Activated CD8-positive, alpha-beta memory T cell treated with anti-CD3 and anti-CD28 coated beads, Interleukin-2, amount 50 U/mL, for 4 hours (primary cell): Measurements from ENCODE around the gene TECRL.

ENCODE experiments used
- DNase-seq: peaks from one replicate; pipeline ENCODE4 v3.0.0-alpha.2; 2020

Gene TECRL

DNA sequence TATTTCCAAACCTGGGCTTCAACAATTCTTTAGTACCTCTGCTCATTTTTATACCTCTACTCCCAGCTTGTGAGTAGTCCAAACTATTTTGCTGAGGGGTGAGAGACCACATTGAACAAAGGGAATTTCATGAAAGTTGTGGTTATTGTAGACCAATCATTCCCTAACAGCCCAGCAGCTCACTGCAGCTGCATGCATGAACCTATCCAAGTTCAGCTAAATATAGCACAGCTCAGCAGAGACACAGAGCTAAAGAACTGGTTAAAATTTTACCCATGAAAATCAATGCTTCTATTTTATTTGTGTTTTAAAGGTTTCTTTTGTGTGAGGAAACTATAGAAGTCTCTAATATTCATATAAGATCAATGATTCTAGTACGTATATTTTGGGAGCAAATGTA, 82.7 kb downstream of the TECRL start:
- no peak for DNase-seq

- DNase-seq: no peak
These were observed 103.0 kb downstream of the TECRL start for GRCh38 chr4:64306255-64306565.

DNA sequence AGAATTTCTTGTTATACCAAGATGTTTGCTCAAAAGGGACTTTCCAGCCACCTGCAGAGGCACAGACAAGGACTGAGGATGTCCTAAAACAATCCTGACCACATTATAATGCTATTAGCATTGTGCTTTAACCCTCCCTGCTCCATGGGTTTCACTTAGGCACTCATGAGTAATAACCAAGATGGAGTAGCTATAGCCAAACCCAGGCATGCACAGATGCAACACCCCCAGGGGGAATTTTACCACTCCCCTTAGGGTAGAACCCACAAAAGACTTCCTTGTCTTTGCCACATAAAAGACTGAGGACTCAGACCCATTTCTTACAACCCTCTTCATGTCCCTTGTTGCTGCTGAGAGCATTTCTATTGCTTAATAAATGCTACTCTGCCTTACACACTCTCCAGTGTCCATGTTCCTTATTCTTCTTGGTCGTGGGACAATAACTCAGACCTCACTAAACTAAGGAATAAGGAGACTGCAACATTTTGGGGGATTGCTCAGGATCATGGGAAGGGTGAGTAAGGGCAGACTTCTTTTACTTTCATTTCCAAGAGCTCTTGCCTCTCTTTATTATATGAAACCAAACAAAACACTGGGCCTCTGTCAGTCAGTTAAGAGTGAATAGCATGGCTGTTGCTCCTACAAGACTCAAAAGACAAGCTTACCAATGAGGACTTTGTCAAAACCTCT, 103.5 kb downstream of the TECRL start:
- DNase-seq: no peak

DNA sequence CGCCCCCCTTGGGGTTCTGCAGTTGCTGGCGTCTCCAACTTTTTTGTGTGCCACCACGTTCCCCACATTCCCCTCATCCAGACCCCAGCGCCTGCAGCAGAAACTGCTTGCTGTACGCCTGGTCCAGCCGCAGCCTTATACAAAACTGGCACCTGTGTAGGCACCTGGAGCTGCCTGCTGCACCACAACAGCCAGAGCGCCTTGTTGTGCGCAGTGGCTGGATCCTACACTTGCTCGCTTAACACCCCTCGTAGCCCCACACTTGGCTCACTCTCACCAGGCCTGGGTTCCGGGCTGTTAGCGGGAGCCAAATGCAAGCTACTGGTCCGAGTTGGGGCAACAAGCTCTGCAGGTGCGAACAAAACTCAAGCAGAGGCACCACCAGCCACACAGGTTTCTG, 136.8 kb downstream of the TECRL start:
- DNase-seq: no peak

- no peak for DNase-seq
These were observed 137.6 kb downstream of the TECRL start for GRCh38 chr4:64271601-64272081.

- DNase-seq: no peak
These were observed 142.6 kb downstream of the TECRL start for GRCh38 chr4:64266669-64267068.

DNA sequence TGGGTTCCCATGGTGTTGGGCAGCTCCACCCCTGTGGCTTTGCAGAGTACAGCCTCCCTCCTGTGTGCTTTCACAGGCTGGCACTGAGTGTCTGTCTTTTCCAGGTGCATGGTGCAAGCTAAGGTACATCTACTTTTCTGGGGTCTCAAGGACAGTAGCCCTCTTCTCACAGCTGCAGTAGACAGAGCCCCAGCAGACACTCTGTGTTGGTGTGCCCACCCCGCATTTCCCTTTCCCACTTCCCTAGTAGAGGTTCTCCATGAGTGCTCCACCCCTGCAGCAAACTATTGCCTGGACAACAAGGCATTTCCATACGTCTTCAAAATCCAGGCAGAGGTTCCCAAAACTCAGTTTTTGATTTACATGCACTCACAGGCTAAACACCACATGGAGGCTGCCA, 143.0 kb downstream of the TECRL start:
- no peak for DNase-seq

DNA sequence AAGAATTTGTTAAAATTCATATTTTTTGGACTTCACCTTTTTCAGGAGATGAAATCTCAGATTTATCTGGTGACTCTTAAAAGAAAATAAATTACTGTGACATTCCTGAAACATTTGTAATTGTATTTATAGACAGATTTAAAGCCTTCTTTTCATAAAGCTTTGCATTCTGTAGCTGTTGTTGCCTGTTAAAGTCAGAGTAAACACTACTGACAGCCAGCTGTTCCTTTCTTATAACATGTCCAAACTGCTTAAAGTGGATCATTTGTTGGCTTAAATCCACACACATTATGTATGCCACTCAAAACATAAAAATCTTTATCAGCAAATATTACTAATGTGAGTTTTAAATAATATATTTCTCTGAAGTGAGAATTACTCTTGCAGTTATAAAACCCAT, 157.5 kb downstream of the TECRL start:
- no peak for DNase-seq

DNA sequence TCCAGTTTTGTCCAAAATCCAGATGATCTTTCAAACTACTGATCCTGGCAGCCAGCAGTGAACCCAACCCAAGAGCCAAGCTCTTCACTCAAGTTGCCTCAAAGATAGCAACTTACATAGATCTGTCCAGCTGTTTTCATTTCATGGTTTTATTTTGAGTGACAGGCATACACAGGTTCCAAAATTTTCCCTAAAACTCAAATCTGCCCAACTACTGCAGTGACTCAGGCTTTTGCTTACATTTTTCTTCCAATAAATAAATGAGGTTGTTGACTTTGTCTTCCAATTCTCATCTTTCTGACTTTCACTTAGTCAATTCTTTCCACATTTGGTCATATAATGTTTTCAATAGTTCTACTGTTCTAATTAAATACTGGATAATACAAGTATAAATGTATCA, 158.8 kb downstream of the TECRL start:
- DNase-seq: no peak

DNA sequence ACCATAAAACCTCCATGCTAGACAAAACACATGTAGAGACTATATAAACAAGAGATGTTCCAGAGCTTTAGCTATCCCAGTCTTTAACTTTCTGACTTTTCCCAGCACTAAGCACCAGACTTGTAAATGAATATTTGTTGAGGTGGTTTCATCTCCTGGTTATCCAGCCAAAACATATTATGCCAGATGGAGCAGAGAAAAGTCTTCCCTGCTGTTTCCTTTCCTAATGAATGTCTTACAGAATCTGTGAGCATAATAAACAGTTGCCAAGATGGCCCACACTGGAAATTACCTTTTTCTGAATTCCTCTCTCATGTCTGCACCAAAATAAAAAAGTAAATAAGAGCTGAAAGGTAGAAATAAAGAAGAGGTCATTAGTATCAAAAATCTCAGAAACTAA, 159.2 kb downstream of the TECRL start:
- no peak for DNase-seq

GRCh38 chr4:64248186-64248585, 161.1 kb downstream of the TECRL start:
- no peak for DNase-seq

- no peak for DNase-seq
These were observed 178.4 kb downstream of the TECRL start for GRCh38 chr4:64230709-64231310.
